Fibroblast of villous mesenchyme (primary cell): ENCODE data around the gene PTBP1. TPM values are rescaled to one million over a fixed set of nuclear protein-coding genes. Genes with fewer than 3 reads are reported as not detected.
A peak's percentile ranks its signal among the peaks of the same experiment; 100 is the strongest.
"Not testable (repeated sequence)": the region's sequence is repeated elsewhere in the genome, so short reads cannot be mapped to it uniquely, and the experiment has no call there.

Experiments used
- DNase-seq: peaks from one replicate; pipeline ENCODE4 v3.0.0-alpha.2; 2010; ENCODE audit warnings: low read depth
- H3K4me3 ChIP-seq: 2 replicates; pipeline ENCODE4 v1.5.1; 2011; ENCODE audit warnings: low read depth, mild to moderate bottlenecking, low read length
- CTCF ChIP-seq: IDR thresholded peaks from 2 replicates; pipeline ENCODE4 v1.5.1; 2012; ENCODE audit warnings: low read depth, mild to moderate bottlenecking, low read length; ENCODE audit not compliant: insufficient read depth
- total RNA-seq: library from RNA; depleted of rRNA; stranded (reverse); fragments of >200 nt; gene quantifications from 2 replicates; pipeline ENCODE4 v1.2.3, GENCODE V29; 2012

The PTBP1 gene
- total RNA-seq, 1 donor: 129 TPM

DNA sequence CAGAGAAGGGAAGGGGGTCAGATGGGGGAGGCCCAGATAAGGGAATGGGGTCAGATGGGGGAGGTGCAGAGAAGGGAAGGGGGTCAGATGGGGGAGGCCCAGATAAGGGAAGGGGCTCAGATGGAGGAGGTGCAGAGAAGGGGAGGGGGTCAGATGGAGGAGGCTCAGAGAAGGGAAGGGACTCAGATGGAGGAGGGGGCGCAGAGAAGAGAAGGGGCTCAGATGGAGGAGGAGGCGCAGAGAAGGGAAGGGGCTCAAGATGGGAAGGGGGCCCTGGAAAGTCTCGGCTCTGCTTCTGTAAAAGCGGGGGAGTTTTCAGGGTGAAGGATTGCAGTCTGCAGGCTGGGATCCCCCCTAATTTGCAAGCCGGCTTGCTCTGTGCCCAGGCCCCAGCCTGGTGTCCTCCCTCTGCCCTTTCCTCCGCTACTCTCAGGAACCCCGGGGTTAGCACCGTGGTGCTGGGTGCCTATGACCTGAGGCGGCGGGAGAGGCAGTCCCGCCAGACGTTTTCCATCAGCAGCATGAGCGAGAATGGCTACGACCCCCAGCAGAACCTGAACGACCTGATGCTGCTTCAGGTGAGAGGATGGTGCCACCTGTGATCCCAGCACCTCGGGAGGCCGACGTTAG lies 32.0 kb downstream of the PTBP1 start:
- TF ChIP-seq CTCF: no peak
- H3K4me3 ChIP-seq: no peak overlapping the region
- DNase-seq: no peak

DNA sequence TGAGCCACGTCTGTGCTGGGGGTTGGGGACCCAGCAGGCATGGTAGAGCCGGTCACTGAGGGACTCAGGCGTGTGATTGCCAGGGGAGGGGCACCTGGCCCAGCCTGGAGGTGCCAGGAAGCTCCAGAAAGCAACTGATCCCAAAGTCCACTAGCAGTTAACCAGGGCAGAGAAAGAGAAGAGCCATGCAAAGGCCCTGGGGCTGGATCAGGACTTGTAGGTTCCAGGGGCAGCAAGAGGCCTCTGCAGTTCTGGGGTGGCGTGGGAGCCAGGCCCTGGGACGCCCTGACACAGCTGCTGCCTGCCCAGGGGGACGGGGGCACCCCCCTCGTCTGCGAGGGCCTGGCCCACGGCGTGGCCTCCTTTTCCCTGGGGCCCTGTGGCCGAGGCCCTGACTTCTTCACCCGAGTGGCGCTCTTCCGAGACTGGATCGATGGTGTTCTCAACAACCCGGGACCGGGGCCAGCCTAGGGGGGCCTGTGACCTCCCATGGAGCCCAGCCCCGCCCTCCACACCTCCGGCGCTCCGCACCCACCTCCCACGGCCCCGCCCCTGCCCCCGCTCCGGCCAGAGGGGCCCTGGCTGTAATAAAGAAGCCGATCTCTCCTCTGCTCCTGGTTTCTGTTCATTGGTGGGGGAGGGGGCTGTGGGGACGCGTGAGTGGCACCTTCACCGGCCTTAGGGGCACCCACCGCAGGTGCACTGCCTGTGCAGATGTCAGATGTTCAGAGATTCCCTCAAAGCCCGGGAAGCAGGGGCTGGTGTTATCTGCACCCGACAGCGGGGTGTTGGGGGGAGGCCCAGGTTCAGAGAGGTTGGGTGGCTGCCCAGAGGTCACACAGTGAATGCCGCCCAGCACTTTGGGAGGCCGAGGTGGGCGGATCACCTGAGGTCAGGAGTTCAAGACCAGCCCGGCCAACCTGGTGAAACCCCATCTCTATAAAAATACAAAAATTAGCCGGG lies 34.4 kb downstream of the PTBP1 start:
- TF ChIP-seq CTCF: no peak
- no peak for DNase-seq
- H3K4me3 ChIP-seq: no peak overlapping the region

DNA sequence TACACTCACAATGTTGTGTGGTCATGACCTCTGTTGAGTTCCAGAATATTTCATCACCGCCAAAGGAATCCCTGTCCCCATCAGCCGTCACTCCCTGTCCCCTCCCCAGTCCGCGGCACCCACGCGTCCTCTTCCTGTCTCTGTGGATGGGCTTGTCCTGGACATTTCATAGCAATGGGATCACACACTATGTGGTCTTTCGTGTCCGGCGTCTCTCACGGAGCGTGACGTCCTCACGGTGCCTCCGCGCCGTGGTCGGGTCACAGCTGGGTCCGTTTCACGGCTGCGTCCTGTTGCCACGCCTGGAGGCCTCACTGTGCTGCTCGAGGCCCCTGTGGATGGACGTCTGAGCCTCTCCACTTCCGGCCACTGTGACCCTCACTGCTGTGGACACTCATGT lies 37.0 kb downstream of the PTBP1 start:
- no peak overlapping the region for H3K4me3 ChIP-seq
- no peak for DNase-seq
- TF ChIP-seq CTCF: no peak

- DNase-seq: peak; percentile 52
- no peak overlapping the region for H3K4me3 ChIP-seq
- no peak for TF ChIP-seq CTCF
Measured at GRCh38 chr19:835210-835810, 38.1 kb downstream of the PTBP1 start.

- no peak for DNase-seq
- TF ChIP-seq CTCF: no peak
- no peak within 1 kb of the TSS for H3K4me3 ChIP-seq
Measured at GRCh38 chr19:840519-841206, 43.4 kb downstream of the PTBP1 start, which contains the start of gene PRTN3. Gene PRTN3, plus strand, starts transcription at chr19:840999. Its CDS starts 10 bp downstream, at chr19:841009.

DNA sequence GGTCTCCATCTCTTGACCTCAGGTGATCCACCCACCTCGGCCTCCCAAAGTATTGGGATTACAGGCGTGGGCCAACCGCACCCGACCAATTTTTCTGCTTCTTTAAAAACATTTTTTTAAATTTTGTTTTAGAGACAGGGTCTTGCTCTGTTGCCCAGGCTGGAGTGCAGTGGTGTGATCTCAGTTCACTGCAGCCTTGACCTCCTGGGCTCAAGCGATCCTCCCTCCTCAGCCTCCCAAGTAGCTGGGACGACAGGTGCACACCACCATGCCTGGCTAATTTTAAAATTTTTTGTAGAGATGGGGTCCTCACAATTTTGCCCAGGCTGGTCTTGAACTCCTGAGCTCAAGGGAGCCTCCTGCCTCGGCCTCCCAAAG lies 45.5 kb downstream of the PTBP1 start:
- H3K4me3 ChIP-seq, DNase-seq: not testable (repeated sequence)
